SH-SY5Y (cell line): ENCODE measurements around the gene HERPUD2.

Source experiments
- GATA2 ChIP-seq: IDR thresholded peaks from 2 replicates; pipeline ENCODE4 v1.6.1; 2011; ENCODE audit warnings: mild to moderate bottlenecking, low read depth, low read length
- GATA3 ChIP-seq: IDR thresholded peaks from 2 replicates; pipeline ENCODE4 v1.6.1; 2011; ENCODE audit warnings: low read depth, mild to moderate bottlenecking, low read length, moderate library complexity

GRCh38 chr7:35699796-35700305, 4.9 kb upstream of the HERPUD2 start:
- TF ChIP-seq GATA2: no peak
- no peak for TF ChIP-seq GATA3
